GM21528 (cell line): Measurements from ENCODE around the gene DDAH2.
"Not testable (repeated sequence)": the region's sequence is repeated elsewhere in the genome, so short reads cannot be mapped to it uniquely, and the experiment has no call there.

ENCODE experiments used
- ATAC-seq: cut with Tn5 transposase; IDR thresholded peaks from one replicate; pipeline ENCODE4 v1.9.1; 2021; ENCODE audit warnings: mild to moderate bottlenecking, moderate library complexity; ENCODE audit not compliant: unreplicated experiment, low FRiP score

Gene DDAH2

DNA sequence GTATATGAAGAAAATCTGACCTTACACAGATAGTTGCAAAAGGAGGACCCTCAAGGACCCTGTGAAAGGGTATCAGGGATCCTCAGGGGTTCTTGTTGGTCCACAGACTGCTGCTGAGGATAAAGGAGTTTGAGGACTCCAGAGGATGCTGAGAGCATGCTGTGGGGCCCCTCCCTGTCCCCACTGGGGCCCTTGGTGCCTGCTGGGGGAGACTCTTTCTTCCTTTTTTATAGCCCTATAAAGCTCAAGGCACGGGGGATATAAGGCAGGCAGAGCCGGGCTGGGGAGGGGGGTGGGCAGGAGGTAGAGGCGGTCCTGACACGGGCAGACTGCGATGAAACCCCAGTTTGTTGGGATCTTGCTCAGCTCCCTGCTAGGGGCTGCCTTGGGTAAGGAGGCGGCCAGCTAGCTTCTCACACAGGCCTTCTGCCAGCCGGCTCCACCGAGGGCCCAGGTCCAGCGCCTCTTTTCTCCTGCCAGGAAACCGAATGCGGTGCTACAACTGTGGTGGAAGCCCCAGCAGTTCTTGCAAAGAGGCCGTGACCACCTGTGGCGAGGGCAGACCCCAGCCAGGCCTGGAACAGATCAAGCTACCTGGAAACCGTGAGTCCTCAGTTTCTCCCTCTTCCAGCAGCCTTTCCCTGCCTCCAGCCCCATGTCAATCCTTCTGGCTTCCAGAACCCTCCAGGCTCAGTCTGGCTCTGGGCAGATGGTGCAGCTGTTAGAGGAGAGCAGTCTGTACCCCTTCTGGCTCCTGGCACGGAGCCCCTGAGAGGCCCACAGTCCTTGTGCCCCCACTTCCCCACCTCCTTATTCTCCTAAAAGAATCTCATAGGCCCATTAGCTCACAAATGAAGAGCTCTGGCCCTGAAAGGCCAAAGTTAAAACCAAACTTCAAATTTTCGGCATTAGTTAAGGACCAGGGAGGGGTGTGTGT lies 13.8 kb downstream of the DDAH2 start, which contains the start of gene LY6G6D:
TSS of gene LY6G6D (plus strand) at position 327 of the 937 bp plus-strand sequence. CDS start at position 335, 8 bp downstream.
- ATAC-seq: no peak

DNA sequence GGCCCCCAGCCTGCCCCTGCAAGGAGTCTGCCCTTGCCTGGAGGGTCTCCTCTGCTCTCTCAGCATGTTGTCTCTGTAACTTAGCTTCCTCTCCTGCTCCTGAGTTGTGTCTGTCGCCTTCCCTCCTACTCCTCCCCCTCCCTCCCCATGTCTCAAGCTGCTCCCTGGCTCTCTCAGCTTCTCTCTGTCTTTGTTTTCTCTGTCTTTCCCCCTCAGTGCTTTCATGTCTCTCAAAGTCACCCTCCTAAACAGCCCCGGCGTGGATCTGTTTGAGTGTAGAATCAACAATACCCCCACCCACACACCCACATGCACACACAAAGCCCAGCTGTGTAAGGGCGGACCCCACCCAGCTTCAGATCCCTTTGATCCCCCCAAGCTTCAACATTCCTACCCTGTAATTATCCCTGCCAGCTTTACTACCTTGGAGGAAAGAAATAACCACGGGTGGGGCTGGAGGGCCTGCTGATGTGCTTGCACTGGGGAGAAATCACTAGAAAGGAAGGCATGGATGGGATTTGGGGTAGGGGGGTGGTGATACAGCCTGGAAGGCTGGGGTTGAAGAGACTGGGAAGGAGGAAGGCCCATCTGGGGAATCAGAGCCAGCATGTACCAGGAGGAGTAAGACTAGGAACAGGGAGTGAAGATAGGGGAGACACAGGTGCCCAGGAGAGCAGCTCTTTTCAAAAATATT lies 15.0 kb downstream of the DDAH2 start:
- no peak for ATAC-seq

DNA sequence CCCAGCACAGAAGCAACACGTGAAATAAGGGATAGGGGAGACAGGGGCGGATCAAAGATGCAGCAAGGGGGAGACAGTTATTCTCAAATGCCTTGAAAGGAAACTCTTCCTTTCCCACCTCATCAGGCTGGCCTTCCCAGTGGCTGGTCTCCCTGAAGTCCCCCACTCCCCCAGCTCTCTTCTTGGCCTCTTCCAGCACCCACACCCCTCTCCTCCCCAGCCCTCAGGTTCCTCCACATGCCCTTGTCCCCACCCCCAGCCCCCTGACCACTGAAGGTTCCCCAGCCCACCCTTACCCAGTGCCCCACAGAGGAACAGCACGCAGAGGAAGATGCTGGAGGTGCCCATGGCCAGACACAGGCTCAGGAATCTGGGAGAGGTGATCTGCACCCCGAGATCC lies 15.6 kb downstream of the DDAH2 start:
- no peak for ATAC-seq

DNA sequence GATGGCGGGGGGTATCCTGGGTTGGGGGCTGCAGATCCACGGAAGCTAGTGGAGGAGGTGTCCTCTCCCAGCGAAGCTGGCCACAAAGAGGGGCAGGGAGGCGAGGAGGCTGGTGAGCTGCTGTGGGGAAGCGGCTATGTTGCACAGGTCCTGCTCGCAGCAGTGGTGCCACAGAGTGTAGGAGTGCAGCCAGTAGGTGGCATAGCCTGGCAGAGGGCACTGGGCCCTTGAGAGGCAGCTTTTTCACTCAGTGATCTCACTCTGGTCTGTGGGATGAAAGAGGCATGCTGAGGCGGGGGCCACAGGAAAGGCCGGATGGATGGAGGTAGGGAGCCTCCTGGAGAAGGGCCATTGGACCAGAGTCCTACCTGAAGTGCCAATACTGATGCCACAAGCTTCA lies 16.8 kb downstream of the DDAH2 start:
- no peak for ATAC-seq

DNA sequence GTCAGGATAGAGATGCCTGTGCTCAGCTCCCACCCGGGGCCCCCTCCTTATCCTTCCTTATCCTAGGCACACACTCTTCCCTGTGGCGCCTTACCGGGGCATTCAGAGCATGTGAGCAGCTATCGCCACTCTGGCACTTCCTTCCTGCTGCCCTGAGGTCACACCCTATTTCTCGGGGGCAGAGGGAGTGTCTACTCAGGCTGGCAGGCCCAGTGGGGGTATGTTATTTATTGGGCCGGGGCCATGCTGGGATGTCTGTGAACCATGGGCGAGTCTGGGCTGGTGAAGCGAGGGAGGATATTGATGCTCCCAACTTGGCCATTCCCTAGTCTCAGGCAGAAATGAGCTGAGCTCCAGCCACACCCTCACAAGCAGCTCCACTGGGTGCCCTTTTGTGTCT lies 17.9 kb downstream of the DDAH2 start:
- no peak for ATAC-seq

DNA sequence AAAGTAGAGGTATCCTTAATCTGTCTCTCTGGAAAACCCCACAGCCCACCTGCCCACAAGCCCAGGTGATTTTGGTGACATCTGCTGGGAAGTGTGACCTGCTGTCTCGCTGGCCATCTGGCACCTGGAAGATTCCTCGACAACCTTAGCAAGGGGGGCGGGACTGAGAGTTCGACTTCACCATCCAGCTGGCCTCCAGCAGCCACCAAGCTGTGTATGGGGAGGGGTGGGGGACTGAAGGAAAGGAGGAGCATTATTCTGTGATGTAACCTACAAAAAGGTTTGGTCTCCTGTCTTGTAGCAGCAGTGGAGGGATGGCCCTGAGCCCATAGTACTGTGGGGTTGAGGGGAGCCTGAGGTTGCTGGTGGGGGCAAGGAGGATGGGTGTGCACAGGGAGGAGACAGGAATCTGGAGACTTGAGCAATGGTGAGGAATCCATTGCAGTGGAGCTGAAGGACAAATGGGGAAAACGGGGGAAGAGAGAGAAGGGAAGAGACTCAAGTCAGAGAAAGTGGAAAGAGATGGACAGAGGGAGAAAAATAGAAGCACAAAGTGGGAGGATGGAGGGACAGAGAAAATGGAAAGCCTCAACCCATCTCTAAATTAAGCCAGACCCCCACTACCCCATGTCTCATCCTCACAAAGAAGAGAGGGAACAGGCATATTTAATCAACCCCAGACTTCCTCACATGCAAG lies 18.4 kb downstream of the DDAH2 start:
- ATAC-seq: no peak

DNA sequence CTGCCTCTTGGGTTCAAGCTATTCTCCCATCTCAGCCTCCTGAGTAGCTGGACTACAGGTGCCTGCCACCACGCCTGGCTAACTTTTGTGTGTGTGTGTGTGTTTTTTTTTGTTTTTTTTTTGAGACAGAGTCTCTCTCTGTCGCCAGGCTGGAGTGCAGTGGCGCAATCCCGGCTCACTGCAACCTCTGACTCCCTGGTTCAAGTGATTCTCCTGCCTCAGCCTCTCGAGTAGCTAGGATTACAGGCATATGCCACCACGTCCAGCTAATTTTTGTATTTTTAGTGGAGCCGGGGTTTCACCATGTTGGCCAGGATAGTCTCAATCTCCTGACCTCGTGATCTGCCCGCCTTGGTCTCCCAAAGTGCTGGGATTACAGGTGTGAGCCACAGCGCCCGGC lies 19.9 kb downstream of the DDAH2 start:
- ATAC-seq: not testable (repeated sequence)

DNA sequence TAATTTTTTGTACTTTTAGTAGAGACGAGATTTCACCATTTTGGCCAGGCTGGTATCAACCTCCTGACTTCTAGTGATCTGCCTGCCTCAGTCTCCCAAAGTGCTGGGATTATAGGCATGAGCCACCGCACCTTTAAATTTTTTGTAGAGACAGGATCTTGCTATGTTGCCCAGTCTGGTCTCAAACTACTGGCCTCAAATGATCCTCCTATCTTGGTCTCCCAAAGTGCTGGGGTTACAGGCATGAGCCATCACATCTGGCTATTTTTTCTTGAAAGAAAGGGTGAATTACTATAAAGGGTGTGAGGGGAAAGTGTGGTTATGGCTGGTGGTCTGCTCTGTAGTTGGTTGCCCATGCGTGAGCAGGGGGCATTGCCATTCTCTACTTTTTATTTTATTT lies 20.9 kb downstream of the DDAH2 start:
- ATAC-seq: no peak

DNA sequence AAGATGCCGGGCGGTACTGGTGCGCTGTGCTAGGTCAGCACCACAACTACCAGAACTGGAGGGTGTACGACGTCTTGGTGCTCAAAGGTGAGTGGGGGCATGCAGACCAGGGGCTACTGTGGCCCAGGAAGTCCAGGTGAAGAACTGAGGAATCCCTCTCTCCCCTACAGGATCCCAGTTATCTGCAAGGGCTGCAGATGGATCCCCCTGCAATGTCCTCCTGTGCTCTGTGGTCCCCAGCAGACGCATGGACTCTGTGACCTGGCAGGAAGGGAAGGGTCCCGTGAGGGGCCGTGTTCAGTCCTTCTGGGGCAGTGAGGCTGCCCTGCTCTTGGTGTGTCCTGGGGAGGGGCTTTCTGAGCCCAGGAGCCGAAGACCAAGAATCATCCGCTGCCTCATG lies 21.4 kb downstream of the DDAH2 start:
- ATAC-seq: no peak

DNA sequence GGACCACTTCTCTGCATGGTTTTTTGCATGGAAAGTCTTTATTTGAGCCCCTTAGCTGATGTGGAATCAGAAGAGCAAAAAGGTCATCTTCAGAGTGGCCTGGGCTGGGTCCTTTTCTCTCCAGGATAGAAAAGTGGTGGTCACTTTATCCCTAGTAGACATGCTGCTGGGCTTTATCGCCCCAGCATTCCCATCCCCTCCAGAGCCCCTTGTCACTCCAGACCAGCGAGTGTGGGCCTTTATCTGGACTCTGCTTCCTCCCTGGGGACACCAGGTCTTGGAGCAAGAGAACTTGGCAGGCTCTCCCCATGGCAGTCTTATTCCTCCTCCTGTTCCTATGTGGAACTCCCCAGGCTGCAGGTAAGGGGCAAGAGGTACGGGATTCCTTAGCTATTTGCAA lies 22.5 kb downstream of the DDAH2 start, which contains the start of gene LY6G6F:
TSS of gene LY6G6F (plus strand) at position 268 of the 400 bp plus-strand sequence. CDS start at position 309, 41 bp downstream.
- no peak for ATAC-seq

DNA sequence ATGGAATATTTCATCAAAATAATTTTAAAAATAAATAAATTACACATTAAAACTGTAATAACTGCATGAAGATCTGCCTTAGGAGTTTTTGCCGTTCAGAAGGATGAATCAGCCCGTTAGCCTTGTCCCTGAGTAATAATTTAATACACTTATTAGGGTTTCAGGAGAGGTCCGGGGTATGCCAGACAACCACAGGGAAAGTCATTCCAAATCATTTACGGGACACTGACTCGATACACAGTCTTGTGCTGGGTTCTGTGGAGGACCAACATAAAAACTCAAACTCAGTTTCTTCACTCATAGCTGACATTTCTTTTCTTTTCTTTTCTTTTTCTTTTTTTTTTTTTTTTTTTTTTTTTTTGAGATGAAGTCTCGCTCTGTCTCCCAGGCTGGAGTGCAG lies 23.2 kb downstream of the DDAH2 start:
- no peak for ATAC-seq

DNA sequence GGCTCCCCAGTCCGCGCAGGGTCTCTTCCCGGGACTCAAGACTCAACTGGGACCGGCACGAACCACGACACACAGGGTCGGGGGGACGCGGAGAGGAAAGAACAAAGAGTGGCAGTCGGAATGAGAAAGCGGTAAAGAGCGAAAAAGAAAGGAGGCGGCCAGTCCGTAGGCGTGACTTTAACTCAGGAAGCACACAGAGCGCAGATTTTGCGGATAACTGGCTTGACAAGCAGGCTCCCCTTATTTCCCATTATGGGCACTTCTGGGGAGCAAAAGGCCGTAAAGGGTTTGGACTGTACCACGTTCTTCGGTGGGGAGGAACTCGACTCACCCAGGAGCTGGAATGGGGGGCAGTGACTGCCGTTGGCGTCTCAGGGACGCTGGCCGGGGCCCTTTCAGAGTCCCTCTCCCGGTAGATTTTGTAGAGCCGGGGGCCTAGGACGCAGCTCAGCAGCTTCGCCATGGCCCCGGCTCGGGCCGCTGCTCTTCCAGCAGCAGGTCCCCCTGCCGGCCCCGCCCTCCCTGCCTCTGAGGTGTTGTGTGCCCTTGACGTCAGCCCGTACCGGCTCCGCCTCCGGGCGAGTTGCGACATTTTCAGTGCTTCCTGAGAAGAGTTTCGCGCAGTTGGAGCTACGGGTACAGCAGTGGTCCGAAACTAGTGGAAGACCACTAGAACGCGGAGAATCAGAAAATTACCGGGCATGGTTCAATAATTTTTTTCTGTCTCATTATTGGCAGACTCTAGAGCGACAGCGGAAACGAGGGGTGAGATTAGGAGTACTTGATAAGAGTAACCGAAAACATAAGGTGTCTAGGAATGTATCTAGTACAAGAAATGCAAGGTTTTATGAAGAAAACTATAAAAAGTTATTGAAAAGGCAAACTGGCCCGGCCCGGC lies 26.0 kb downstream of the DDAH2 start, which contains the start of gene ABHD16A:
TSS of gene ABHD16A (minus strand) at position 506 of the 898 bp plus-strand sequence. CDS start at position 463, 43 bp downstream.
- peak; percentile 86 for ATAC-seq

DNA sequence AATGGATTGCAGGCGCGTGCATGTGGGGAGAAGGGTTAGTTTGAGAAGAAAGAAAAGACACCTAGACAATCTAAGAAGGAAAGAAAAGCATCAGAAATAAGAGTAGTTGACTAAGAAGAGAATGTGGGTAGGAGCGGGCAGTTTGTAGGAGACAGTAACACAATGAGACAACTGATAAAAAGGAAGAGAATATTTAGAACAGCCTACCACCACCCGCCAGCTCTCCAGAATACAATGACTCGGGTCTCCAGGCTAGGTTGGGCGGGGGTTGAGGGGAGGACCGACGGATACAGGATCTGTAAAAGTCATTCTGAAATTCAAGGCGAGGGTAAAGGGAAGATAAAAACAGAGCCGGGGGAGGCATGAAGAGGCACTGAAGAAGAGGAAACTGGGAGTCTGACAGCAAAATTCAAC lies 26.7 kb downstream of the DDAH2 start:
- ATAC-seq: no peak

DNA sequence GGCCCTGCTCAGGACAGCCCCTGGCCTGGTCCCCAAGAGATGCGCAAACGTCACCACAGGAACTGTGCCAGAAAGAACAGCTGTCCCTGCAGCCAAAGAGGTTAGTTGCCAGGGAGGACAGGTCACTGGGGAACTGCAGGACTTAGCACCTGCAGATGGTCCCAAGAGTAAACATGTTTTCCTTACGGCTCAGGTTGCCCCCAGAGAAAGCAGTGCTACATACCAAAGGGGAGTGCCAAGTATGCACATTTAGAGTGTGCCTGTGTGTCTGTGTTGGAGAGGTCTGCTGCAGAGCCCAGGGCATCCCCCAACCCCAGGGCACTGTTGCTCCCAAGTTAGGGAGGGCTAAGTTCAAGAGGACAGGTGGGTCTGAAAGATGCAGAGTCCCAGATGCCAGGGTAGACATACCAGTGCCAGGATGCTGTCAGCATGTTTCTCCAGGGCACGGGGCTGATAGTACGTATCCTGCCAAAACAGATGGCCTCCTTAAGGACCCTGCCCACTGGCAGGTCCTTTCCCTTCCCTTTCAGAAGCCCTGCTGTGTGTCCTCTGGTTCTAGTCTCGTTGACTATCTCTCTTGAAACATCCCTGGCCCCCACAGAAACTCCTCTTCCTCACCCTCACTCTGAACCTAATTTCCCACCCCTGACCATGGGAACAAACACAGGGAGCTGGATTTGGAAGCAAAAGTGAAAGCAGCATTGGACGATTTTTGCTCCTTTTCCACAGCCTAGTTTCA lies 27.3 kb downstream of the DDAH2 start:
- no peak for ATAC-seq

DNA sequence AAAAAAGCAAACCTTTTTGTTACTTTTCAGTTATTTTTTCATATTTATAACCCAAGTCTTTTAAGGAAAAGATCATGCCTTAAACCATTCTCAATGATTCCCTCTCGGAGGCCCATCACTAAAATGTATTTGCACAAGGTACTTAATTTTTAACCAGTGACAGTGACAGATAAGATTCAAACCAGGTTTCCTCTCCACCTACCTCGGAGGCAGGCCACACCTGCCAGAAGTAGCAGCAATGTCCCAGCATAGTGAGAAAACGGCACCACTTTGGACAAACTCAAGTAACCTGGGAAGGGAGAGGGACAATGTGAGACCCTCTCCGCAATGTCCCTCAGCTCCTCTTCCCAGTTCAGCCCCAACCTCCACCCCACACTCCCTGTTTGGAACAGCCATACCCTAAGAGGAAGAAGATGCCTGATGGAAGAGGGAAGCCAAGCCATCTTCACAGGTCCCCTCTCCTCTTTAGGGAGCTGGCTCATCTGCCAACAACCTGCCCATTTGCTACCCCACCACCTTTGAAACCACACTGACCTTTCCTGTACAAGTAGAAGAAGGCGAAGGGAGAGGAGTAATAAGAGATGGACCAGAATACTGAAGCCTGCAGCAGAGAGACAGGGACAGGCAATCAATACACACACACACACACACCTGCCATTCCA lies 28.2 kb downstream of the DDAH2 start:
- ATAC-seq: no peak

DNA sequence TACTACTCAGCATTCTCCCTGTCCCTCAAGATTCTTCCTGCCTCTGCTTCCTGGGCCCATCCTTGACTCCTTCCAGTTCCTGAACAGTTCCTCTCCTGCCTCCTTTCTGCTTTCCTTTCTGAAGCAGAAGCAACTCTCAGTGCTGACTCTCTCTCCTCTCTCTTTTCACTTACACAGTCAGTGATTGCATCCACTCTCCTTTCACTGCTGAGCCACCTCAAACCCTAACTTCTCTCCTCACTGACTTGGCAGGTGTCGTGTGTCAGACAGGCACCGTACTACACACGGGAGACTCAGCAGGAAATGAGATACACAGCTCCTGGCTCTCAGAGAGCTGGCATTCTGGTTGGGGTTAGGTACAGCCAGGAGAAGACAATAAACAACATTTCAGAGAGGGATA lies 31.5 kb downstream of the DDAH2 start:
- no peak for ATAC-seq

DNA sequence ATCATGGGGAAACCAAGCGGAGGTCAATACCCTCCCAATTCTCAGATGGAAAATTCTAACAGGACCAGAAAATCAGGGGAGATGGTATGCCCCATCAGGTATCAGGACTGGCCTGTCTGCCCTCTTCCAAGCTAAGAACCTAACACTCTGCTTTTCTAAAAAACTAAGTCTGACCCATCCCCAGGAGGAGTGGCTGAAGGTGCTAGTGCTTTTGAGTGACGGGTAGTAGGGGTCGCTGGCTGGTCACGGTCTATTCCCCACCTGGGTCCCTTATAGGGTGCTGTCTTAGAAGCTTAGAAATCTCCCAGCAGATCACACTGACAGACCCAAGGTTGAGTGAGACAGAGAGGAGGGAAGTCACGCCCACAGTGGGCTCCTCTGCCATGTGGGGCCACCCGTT lies 35.6 kb downstream of the DDAH2 start:
- no peak for ATAC-seq

DNA sequence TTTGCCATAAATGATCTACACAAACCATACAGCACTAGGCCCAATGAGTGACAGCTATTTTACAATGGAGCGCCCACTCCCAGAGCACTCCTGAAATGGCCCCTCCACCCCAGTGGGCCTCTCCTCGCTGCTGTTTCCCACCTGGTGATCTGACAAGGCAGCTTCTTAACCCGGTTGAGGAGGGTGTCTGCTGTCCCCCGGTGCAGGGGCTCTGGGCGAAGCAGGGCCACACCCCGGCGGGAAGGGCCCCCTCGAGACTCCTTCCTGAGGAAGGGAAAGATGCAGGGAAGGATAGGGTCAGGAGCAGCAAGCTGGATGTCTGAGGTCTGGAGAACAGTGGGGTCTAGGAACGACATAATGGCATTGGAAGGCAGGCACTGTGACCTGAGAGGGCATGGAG lies 36.2 kb downstream of the DDAH2 start:
- no peak for ATAC-seq

DNA sequence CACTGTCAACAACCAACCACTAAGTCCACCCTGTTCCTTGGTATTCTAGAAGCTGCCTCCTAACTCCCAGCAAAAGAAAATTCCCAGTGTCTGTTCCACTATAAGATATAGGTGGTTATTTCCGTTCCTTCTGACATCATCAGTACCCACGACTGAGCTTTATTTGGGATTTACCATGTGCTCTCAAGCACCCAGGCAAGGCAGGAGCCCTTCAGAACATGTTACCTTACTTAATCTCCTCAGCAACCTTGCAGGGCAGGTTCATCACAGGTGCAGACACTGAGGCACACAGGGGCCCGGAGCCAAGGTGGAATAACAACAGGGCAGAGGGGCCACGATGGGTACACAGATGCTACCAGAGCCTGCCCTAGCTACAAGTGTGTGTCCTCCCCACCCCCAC lies 36.7 kb downstream of the DDAH2 start:
- no peak for ATAC-seq
